Type B pancreatic cell (in vitro differentiated cells): ENCODE results near the gene PTH2. TPM values are rescaled to one million over a fixed set of nuclear protein-coding genes. Genes with fewer than 3 reads are reported as not detected.
"Not testable (repeated sequence)": the region's sequence is repeated elsewhere in the genome, so short reads cannot be mapped to it uniquely, and the experiment has no call there.

Source experiments
- DNase-seq: peaks from one replicate; pipeline ENCODE4 v3.0.0; 2021; ENCODE audit warnings: mixed read lengths; ENCODE audit not compliant: unreplicated experiment; ENCODE audit errors: extremely low spot score
- H3K27ac Mint-ChIP-seq: 2 replicates; pipeline ENCODE4 v1.8.0; 2021; ENCODE audit warnings: mild to moderate bottlenecking, mixed read lengths
- H3K27me3 Mint-ChIP-seq: 2 replicates; pipeline ENCODE4 v1.8.0; 2021; ENCODE audit warnings: mixed read lengths
- H3K36me3 Mint-ChIP-seq: 2 replicates; pipeline ENCODE4 v1.8.0; 2021; ENCODE audit warnings: mixed read lengths
- H3K4me1 Mint-ChIP-seq: one replicate; pipeline ENCODE4 v1.8.0; 2021; ENCODE audit warnings: mixed read lengths; ENCODE audit not compliant: unreplicated experiment
- H3K4me3 Mint-ChIP-seq: 2 replicates; pipeline ENCODE4 v1.8.0; 2021; ENCODE audit warnings: mild to moderate bottlenecking, mixed read lengths
- H3K9me3 Mint-ChIP-seq: 2 replicates; pipeline ENCODE4 v1.8.0; 2021; ENCODE audit warnings: mixed read lengths
- total RNA-seq: library from RNA; stranded (reverse); gene quantifications from 2 replicates; pipeline ENCODE4 v1.2.1, GENCODE V29; 2021; ENCODE audit warnings: low replicate concordance
- TF ChIP-seq, protein P1 (sequence below): fragments of 200-600 bp; sonication (generic); conservative IDR thresholded peaks from 2 replicates; pipeline ENCODE4 v1.5.0; 2021; ENCODE audit warnings: antibody characterized with exemption, mild to moderate bottlenecking

The PTH2 gene
- total RNA-seq, 1 donor from 2014 or later, result not detected

- TF ChIP-seq, protein P1, sequence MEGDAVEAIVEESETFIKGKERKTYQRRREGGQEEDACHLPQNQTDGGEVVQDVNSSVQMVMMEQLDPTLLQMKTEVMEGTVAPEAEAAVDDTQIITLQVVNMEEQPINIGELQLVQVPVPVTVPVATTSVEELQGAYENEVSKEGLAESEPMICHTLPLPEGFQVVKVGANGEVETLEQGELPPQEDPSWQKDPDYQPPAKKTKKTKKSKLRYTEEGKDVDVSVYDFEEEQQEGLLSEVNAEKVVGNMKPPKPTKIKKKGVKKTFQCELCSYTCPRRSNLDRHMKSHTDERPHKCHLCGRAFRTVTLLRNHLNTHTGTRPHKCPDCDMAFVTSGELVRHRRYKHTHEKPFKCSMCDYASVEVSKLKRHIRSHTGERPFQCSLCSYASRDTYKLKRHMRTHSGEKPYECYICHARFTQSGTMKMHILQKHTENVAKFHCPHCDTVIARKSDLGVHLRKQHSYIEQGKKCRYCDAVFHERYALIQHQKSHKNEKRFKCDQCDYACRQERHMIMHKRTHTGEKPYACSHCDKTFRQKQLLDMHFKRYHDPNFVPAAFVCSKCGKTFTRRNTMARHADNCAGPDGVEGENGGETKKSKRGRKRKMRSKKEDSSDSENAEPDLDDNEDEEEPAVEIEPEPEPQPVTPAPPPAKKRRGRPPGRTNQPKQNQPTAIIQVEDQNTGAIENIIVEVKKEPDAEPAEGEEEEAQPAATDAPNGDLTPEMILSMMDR, result no peak
- Mint-ChIP-seq H3K9me3 (peaks cover 4% of the 10 kb centered on the region), H3K4me1 (no peaks in the 10 kb centered on the region), H3K27me3 (peaks cover 9% of the 10 kb centered on the region), H3K4me3 (no peak overlapping the region), H3K36me3 (no peaks in the 10 kb centered on the region), H3K27ac (no peak overlapping the region)
- no peak for DNase-seq
These were observed 48.4 kb downstream of the PTH2 start for GRCh38 chr19:49374665-49375434.

- H3K9me3 Mint-ChIP-seq, H3K27ac Mint-ChIP-seq, DNase-seq, H3K4me3 Mint-ChIP-seq, H3K27me3 Mint-ChIP-seq, H3K36me3 Mint-ChIP-seq, H3K4me1 Mint-ChIP-seq: not testable (repeated sequence)
These were observed 50.1 kb downstream of the PTH2 start for GRCh38 chr19:49373174-49373573.

Other genes with a start within 250 kb of the PTH2 start
- 0.31 and 3.5 TPM in 2 replicates for gene SLC6A16, start 98.2 kb downstream of the PTH2 start, total RNA-seq
- not detected in 2 replicates for gene CD37, start 88.0 kb downstream of the PTH2 start, total RNA-seq
- gene TEAD2, start 61.0 kb downstream of the PTH2 start, total RNA-seq, result 28.9 and 116 TPM in 2 replicates
- 0.90 and 9.4 TPM in 2 replicates for gene DKKL1, start 59.6 kb downstream of the PTH2 start, total RNA-seq
- gene KASH5, start 35.2 kb downstream of the PTH2 start, total RNA-seq, result not detected in 2 replicates
- not detected in 2 replicates for gene GFY, start 1.9 kb upstream of the PTH2 start, total RNA-seq
- gene SLC17A7, start 18.1 kb upstream of the PTH2 start, total RNA-seq, result 0.19 TPM in 1 of 2 replicates, not detected in the other
- gene PIH1D1, start 28.4 kb upstream of the PTH2 start, total RNA-seq, result 83.1 and 93.3 TPM in 2 replicates
- 22.7 and 33.7 TPM in 2 replicates for gene ALDH16A1, start 29.8 kb upstream of the PTH2 start, total RNA-seq
- gene FLT3LG, start 50.8 kb upstream of the PTH2 start, total RNA-seq, result 1.9 and 2.0 TPM in 2 replicates
- gene RPL13A, start 64.2 kb upstream of the PTH2 start, total RNA-seq, result 3,274 and 3,593 TPM in 2 replicates
- 2,401 and 2,461 TPM in 2 replicates for gene RPS11, start 73.0 kb upstream of the PTH2 start, total RNA-seq
- gene FCGRT, start 89.2 kb upstream of the PTH2 start, total RNA-seq, result 102 and 106 TPM in 2 replicates
- 4.5 and 12.1 TPM in 2 replicates for gene RCN3, start 104.6 kb upstream of the PTH2 start, total RNA-seq
- 56.3 and 62.0 TPM in 2 replicates for gene NOSIP, start 157.1 kb upstream of the PTH2 start, total RNA-seq
- gene PRRG2, start 157.9 kb upstream of the PTH2 start, total RNA-seq, result 5.1 and 5.2 TPM in 2 replicates
- 32.0 and 40.0 TPM in 2 replicates for gene PRR12, start 167.7 kb upstream of the PTH2 start, total RNA-seq
- 10.6 and 16.0 TPM in 2 replicates for gene RRAS, start 216.7 kb upstream of the PTH2 start, total RNA-seq
- gene SCAF1, start 218.8 kb upstream of the PTH2 start, total RNA-seq, result 75.0 and 78.1 TPM in 2 replicates
- gene IRF3, start 242.4 kb upstream of the PTH2 start, total RNA-seq, result 81.4 and 86.6 TPM in 2 replicates
- 40.8 and 49.2 TPM in 2 replicates for gene BCL2L12, start 242.5 kb upstream of the PTH2 start, total RNA-seq